Measurements from ENCODE around the gene FCN1. TPM values are rescaled to one million over a fixed set of nuclear protein-coding genes. Genes with fewer than 3 reads are reported as not detected.

The FCN1 gene
- total and polyA plus RNA-seq, 9 of the 15 experiments (the other 6 are each of a cell fraction or from before 2014, with no cell fraction given) = not detected

- WGBS (ENCODE audit: insufficient coverage, low coverage, missing lambda C conversion rate) = 3% methylated on average over 9 of the region's 12 CpGs
- FAIRE-seq (no peak), ATAC-seq (no peak)
These were observed 28.0 kb upstream of the FCN1 start for GRCh38 chr9:134945509-134946275.

More at GRCh38 chr9:134945509-134946275, 28.0 kb upstream of the FCN1 start:
- H3K4me1 ChIP-seq (replicated peaks in 1 of 2; ENCODE audit: control insufficient read depth in 2 of 2, insufficient read depth in 2 of 2, low read length in 2 of 2) = no peaks in the 10 kb centered on the region
- no peak overlapping the region for H3K4me3 ChIP-seq
- H3K27me3 ChIP-seq (ENCODE audit: control insufficient read depth in 2 of 2, insufficient read depth in 2 of 2, low read length in 2 of 2) = peaks cover 7 to 42% of the 10 kb centered on the region in 2 experiments; a peak in 4 of 5 replicates
- no peaks in the 10 kb centered on the region for H3K9me3 ChIP-seq (replicated peaks; ENCODE audit: control insufficient read depth, insufficient read depth, low read depth, low read length)
- H3K4me2 ChIP-seq (ENCODE audit: insufficient read depth, low read length) = no peak overlapping the region
- H4K20me1 ChIP-seq (replicated peaks; ENCODE audit: control insufficient read depth, insufficient read depth, low read length) = 0 out of 2 replicates have a peak, but pooled peaks cover 3% of the 10 kb centered on the region
- H3K79me2 ChIP-seq (ENCODE audit: control insufficient read depth, insufficient read depth, low read length) = no peaks in the 10 kb centered on the region
- in situ Hi-C loops (cut with MboI) (no loop called here), intact Hi-C loops (cut with micrococcal nuclease) (no loop called here)
- no peaks in the 10 kb centered on the region for H3K36me3 ChIP-seq (ENCODE audit: control insufficient read depth, insufficient read depth, low read length)
- TF ChIP-seq NR2C1 (IDR thresholded peaks at IDR 0.05) (peak; percentile 90), NR2C1 (tag; IDR thresholded peaks at IDR 0.05) (peak; percentile 91), MXI1 (IDR thresholded peaks at IDR 0.05; ENCODE audit: low read depth, low read length) (no peak), KAT7 (CRISPR knock-in tag; IDR thresholded peaks at IDR 0.05; ENCODE audit: borderline replicate concordance) (no peak), ZNF217 (CRISPR knock-in tag; IDR thresholded peaks at IDR 0.05) (no peak), NR2C2 (CRISPR knock-in tag; IDR thresholded peaks at IDR 0.05) (no peak), NR2C2 (tag; IDR thresholded peaks at IDR 0.05) (peak; percentile 84), MLX (CRISPR knock-in tag; conservative IDR thresholded peaks at IDR 0.05) (no peak), SMARCE1 (IDR thresholded peaks at IDR 0.05) (no peak), NCOA4 (IDR thresholded peaks at IDR 0.05; ENCODE audit: partially characterized antibody) (no peak)
- H3K9ac ChIP-seq (ENCODE audit: insufficient read depth in 1 of 2, low read depth in 2 of 2, low read length in 2 of 2) = no peak overlapping the region
- H3K9me1 ChIP-seq (ENCODE audit: control insufficient read depth, insufficient read depth, low read length) = no peaks in the 10 kb centered on the region
- BruUV-seq (replicated peaks) = no TSS peak
- no peak overlapping the region for H2AFZ ChIP-seq (ENCODE audit: low read depth, low read length)
- POLR2A ChIA-PET = no interaction called here
- H3K27ac ChIP-seq (ENCODE audit: extremely low read depth, low read depth, low read length) = no peak overlapping the region
- DNase-seq (ENCODE audit: extremely low read depth in 1 of 4, low spot score in 3 of 4) = no peak
- CTCF ChIA-PET (ENCODE audit: low intra/inter-chr PET ratio) = no interaction called here
